Measurements from ENCODE around the gene PFKFB4.

PFKFB4 gene

DNA sequence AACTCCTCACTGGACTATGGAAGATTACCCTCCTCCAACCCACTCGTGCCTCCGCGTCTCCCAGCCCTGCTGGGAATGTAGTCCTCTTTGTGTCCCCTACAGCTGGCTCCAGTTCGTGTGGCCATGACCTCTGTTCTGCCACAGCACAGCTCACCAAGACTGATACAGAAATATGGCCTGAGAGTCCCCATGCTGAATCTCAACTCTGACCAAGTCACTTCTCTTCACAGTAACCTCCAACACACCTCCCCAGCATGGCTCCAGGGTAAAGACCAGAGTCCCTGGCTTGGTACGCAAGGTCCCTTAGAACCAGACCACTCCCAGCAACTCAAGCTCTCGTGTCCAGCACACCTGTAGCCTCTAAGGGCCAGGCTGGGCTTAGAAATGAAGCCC lies 40.8 kb upstream of the PFKFB4 start:
- DNase-seq (ENCODE audit: low spot score): no peak
- TF ChIP-seq, protein P1, sequence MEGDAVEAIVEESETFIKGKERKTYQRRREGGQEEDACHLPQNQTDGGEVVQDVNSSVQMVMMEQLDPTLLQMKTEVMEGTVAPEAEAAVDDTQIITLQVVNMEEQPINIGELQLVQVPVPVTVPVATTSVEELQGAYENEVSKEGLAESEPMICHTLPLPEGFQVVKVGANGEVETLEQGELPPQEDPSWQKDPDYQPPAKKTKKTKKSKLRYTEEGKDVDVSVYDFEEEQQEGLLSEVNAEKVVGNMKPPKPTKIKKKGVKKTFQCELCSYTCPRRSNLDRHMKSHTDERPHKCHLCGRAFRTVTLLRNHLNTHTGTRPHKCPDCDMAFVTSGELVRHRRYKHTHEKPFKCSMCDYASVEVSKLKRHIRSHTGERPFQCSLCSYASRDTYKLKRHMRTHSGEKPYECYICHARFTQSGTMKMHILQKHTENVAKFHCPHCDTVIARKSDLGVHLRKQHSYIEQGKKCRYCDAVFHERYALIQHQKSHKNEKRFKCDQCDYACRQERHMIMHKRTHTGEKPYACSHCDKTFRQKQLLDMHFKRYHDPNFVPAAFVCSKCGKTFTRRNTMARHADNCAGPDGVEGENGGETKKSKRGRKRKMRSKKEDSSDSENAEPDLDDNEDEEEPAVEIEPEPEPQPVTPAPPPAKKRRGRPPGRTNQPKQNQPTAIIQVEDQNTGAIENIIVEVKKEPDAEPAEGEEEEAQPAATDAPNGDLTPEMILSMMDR (IDR thresholded peaks at IDR 0.05; ENCODE audit: extremely low read depth, missing control alignments): no peak

DNA sequence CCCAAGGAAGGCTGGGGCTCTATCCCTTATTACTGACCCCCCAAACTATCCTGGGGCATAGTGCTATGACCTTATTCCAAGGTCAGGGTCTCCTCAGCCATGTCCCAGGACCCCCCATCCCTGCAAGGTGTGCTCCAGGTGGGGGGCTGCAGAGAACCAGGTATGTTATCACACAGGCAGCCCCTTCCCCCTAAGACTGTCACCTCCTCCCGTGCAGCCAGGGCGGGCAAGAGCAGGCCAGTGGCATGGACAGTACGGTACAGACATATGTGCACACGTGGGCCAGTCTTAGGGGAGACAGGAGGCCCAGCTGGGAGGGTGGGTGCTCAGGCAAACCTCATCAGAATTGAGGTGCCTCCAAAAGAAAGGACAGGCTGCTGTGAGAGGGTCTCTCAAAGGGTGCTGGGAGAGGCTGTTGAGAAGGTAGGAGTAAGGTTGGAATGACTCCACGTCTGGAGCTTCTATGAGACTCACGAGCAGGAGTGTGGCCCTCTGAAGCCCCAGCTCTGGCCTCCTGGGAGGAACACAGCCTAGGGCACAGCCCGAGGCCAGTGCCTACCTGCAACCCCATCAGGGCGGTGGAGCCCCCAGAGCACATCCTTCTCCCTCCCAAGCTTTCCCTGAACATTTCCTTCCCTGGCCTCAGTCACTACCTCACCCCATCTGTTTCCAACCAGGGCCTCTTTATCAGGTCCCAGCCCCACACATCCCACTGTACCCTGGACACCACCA lies 40.2 kb upstream of the PFKFB4 start:
- TF ChIP-seq, protein P1 (IDR thresholded peaks at IDR 0.05; ENCODE audit: extremely low read depth, missing control alignments): no peak
- no peak for DNase-seq (ENCODE audit: low spot score)

DNA sequence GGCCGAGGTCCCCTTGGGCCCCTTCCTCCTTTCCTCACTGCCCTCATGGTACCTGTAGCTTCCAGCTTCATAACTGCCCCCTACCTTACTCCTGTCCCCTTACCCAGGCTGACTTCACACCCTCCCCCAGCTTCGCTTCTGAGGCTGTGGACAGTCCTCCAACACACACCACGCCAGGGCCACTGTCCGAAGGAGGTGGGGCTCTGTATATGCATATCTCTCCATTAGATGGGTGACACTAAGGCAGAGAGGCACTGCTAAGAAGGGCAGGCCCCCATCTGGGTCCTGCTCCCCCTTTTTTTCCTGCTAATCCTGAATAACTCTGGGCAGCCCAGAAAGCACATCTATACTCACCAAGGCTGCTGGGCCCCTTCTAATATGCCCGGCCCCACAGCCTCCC lies 39.6 kb upstream of the PFKFB4 start:
- TF ChIP-seq, protein P1 (IDR thresholded peaks at IDR 0.05; ENCODE audit: extremely low read depth, missing control alignments): no peak
- DNase-seq (ENCODE audit: low spot score): no peak

DNA sequence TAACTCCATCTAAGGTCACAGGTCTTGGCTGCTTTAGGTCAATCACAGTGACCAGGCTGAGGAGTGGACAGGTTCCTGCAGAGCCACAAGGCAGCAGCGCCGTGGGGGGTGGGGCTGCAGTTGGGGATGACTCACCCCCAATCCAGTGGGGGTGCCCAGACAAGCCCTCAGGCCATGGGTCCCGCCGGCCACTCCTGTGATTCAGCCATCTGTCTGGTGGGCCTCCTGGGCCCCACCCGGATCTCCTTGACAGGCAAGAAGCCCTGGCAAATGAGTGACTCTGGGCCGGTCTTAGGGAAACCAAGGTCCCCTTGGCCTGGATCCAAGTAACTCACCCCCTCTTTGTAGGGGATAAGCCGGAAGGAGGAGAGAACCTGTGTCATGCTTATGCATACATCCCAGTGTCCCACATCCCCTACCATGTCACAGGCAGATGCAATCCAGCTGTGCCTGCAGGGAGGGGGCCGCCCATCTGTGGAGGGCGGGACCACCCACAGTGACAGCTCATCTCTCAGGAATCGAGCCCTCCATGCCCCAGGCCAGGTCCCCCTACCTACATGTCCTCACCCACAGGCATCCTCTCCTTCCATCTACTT lies 39.0 kb upstream of the PFKFB4 start:
- DNase-seq (ENCODE audit: low spot score): no peak
- TF ChIP-seq, protein P1 (IDR thresholded peaks at IDR 0.05; ENCODE audit: extremely low read depth, missing control alignments): no peak

DNA sequence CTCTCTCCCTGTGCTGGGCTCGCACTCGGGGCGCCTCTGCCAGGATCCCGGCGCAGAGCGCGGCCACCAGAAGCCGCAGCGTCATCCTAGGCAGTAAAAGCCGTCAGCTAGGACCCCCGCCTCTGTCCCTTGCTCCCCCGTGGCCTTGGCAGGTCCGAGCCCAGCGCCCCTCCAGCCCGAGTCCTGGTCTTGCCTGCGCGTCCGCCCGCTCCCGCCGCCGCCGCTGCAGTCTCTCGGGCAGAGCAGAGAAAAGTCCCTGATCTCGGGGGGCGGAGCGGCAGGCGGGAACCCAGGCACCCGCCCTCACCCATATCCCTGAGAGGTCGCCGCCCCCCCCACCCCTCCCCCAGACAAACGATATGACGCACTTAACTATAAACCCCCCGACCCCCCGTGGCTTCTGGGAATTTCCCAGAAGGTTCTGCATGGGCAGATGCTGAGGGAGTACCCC lies 38.5 kb upstream of the PFKFB4 start, which contains the start of gene COL7A1:
Gene COL7A1 (minus strand): TSS at position 255 of the 451 bp plus-strand sequence. CDS start 170 bp downstream, at position 85.
- peak; percentile 59 for DNase-seq (ENCODE audit: low spot score)
- TF ChIP-seq, protein P1 (IDR thresholded peaks at IDR 0.05; ENCODE audit: extremely low read depth, missing control alignments): no peak

DNA sequence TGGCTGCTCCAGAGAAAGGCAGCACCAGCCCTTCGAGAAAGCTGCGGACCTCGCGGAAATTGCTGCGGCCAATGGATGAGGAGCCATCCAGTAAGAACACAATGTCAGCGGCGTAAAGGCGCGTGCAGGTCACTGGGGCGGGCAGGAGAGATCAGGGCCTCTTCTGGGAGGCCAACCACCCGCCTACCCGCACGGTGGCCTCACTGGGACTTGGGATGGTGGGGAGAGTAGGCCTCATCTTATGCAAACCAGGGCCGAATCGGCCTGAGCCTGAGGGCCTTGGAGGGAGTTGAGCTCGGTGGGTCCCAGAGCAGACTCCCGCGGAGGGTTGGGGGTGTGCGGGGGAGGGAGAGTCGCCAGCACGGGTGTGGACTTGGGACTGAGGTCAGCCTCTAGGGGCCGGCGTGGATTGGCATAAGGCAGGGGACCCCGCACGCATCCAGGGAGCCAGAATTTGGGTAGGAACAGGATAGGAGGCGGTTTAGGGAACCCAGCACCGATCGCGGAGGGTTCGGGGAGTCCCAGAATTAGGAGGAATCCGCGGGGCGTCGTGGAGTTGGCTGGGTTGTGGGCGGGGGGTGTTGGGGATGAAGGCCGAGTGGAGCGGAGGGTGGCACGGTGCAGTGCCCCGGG lies 37.9 kb upstream of the PFKFB4 start:
- TF ChIP-seq, protein P1 (IDR thresholded peaks at IDR 0.05; ENCODE audit: extremely low read depth, missing control alignments): no peak
- DNase-seq (ENCODE audit: low spot score): no peak

DNA sequence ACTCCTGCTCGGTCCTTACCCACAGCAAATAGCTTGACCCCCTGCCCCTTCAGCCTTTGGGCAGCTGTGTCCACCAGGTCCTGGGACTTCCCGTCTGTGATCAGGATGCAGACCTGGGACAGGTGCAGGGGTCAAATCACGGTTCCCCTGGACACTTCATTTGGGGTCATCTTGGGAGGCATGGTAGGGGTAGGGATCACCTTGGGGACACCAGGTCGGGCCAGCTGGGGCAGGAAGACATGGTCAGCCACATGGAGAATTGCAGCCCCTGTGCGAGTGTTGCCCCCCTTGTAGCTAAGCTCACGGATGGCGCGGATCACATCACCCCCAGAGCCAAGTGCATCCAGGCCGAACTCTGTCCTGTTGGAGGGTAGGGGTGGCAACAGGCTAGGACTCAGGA lies 36.7 kb upstream of the PFKFB4 start:
- TF ChIP-seq, protein P1 (IDR thresholded peaks at IDR 0.05; ENCODE audit: extremely low read depth, missing control alignments): no peak
- no peak for DNase-seq (ENCODE audit: low spot score)

Data from GM20000 (cell line).